Measurements from ENCODE around the gene BRPF1.

The BRPF1 gene

DNA sequence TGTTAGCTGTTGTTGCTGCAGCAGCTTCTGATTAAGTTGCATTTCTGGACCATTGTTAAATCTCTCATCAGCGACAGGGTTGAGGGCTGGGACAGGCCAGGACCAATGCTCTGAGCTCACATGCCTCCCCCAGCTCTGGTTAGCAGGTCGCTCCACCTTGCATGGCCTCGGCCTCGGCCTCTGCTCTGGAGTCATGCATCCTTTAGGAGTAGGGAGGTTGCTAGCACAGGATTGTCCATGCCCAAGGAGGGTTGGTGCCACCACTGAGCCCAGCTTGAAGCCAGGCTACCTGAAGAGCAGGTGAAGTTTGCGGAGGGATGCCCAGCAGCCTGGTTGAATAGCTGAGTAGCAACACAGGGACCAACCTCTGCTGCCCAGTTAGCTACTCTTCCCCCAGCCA lies 39.1 kb upstream of the BRPF1 start:
- Histone ChIP-seq H3K27me3 (ENCODE audit: low read length) (no peaks in the 10 kb centered on the region), H3K9ac (ENCODE audit: low read length) (no peak overlapping the region), H3K4me2 (ENCODE audit: low read depth, low read length, poor library complexity, severe bottlenecking) (no peak overlapping the region), H2AFZ (ENCODE audit: low read depth, low read length, severe bottlenecking) (no peak overlapping the region), H3K36me3 (ENCODE audit: low read length) (no peaks in the 10 kb centered on the region), H4K20me1 (ENCODE audit: low read depth, low read length) (no peaks in the 10 kb centered on the region), H3F3A (ENCODE audit: insufficient read depth) (no peaks in the 10 kb centered on the region), H3K9me3 (ENCODE audit: insufficient read depth, low read length) (no peaks in the 10 kb centered on the region), H3K27ac (ENCODE audit: low read depth, low read length) (no peak overlapping the region), H3K79me2 (ENCODE audit: insufficient read depth, low read length) (no peaks in the 10 kb centered on the region), H3K4me3 (ENCODE audit: insufficient read depth, low read length, poor library complexity, severe bottlenecking) (no peak overlapping the region), H3K9me2 (replicated peaks; ENCODE audit: insufficient read depth, low read length) (no peaks in the 10 kb centered on the region)
- TF ChIP-seq EZH2phosphoT487 (conservative IDR thresholded peaks at IDR 0.05; ENCODE audit: low read length), result no peak
- TF ChIP-seq, protein P1, sequence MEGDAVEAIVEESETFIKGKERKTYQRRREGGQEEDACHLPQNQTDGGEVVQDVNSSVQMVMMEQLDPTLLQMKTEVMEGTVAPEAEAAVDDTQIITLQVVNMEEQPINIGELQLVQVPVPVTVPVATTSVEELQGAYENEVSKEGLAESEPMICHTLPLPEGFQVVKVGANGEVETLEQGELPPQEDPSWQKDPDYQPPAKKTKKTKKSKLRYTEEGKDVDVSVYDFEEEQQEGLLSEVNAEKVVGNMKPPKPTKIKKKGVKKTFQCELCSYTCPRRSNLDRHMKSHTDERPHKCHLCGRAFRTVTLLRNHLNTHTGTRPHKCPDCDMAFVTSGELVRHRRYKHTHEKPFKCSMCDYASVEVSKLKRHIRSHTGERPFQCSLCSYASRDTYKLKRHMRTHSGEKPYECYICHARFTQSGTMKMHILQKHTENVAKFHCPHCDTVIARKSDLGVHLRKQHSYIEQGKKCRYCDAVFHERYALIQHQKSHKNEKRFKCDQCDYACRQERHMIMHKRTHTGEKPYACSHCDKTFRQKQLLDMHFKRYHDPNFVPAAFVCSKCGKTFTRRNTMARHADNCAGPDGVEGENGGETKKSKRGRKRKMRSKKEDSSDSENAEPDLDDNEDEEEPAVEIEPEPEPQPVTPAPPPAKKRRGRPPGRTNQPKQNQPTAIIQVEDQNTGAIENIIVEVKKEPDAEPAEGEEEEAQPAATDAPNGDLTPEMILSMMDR (IDR thresholded peaks at IDR 0.05; ENCODE audit: insufficient read depth, low read length, poor library complexity, severe bottlenecking), result no peak

DNA sequence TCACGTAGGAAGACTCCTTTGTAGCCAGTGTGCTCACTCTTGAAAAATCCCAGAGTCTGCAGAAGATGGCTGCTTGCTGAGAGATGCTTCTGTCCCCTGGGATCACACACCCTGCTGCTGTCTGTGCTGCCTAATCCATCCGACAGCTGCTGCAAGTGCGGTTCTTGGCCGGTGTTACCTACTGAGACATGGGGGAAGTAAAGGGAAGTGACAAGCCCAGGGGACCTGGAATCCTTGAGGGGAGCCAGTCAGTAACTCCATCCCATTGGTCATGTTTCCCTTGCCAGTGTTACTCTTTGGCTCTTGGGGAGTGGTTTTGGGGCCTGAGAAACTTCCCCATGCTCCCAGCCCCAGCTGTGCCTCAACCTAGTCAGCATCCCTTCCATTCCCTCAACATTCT lies 36.2 kb upstream of the BRPF1 start:
- TF ChIP-seq, protein P1 (IDR thresholded peaks at IDR 0.05; ENCODE audit: insufficient read depth, low read length, poor library complexity, severe bottlenecking), result no peak
- no peak for TF ChIP-seq EZH2phosphoT487 (conservative IDR thresholded peaks at IDR 0.05; ENCODE audit: low read length)
- H4K20me1 ChIP-seq (ENCODE audit: low read depth, low read length), result no peaks in the 10 kb centered on the region

DNA sequence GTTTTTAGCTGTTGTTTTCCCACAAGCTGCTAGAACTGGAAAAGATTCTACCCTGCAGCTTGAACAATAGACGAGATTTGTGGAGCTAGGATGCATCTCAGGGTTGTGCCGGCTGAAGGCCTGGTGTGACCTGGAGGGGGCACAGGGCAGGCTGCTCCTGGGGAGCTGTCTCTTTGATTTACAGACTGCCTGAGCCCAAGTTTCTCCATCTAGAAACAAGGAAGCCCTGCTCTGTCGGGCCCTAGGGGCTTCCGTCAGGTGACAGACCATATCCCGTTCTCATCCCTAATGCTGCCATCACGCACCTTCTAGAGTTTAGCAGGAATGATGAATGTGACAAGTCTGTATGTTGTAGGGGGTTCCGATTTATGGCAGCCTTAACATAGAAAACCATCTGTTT lies 35.8 kb upstream of the BRPF1 start:
- no peak for TF ChIP-seq EZH2phosphoT487 (conservative IDR thresholded peaks at IDR 0.05; ENCODE audit: low read length)
- TF ChIP-seq, protein P1 (IDR thresholded peaks at IDR 0.05; ENCODE audit: insufficient read depth, low read length, poor library complexity, severe bottlenecking), result no peak

More for the DNA sequence above, 36.2 kb upstream of the BRPF1 start:
- Histone ChIP-seq H2AFZ (ENCODE audit: low read depth, low read length, severe bottlenecking) (no peak overlapping the region), H3K9me2 (replicated peaks; ENCODE audit: insufficient read depth, low read length) (no peaks in the 10 kb centered on the region), H3K27ac (ENCODE audit: low read depth, low read length) (no peak overlapping the region), H3K79me2 (ENCODE audit: insufficient read depth, low read length) (no peaks in the 10 kb centered on the region), H3K36me3 (ENCODE audit: low read length) (no peaks in the 10 kb centered on the region), H3K9ac (ENCODE audit: low read length) (no peak overlapping the region), H3F3A (ENCODE audit: insufficient read depth) (no peaks in the 10 kb centered on the region), H3K27me3 (ENCODE audit: low read length) (no peaks in the 10 kb centered on the region), H3K4me3 (ENCODE audit: insufficient read depth, low read length, poor library complexity, severe bottlenecking) (no peak overlapping the region), H3K4me2 (ENCODE audit: low read depth, low read length, poor library complexity, severe bottlenecking) (no peak overlapping the region), H3K9me3 (ENCODE audit: insufficient read depth, low read length) (no peaks in the 10 kb centered on the region)

More for the DNA sequence above, 35.8 kb upstream of the BRPF1 start:
- no peaks in the 10 kb centered on the region for H3K36me3 ChIP-seq (ENCODE audit: low read length)
- no peaks in the 10 kb centered on the region for H3F3A ChIP-seq (ENCODE audit: insufficient read depth)
- no peaks in the 10 kb centered on the region for H3K9me2 ChIP-seq (replicated peaks; ENCODE audit: insufficient read depth, low read length)
- H3K27me3 ChIP-seq (ENCODE audit: low read length), result no peaks in the 10 kb centered on the region
- no peaks in the 10 kb centered on the region for H3K79me2 ChIP-seq (ENCODE audit: insufficient read depth, low read length)
- no peak overlapping the region for H3K9ac ChIP-seq (ENCODE audit: low read length)
- no peak overlapping the region for H3K4me2 ChIP-seq (ENCODE audit: low read depth, low read length, poor library complexity, severe bottlenecking)
- no peak overlapping the region for H3K4me3 ChIP-seq (ENCODE audit: insufficient read depth, low read length, poor library complexity, severe bottlenecking)
- no peak overlapping the region for H3K27ac ChIP-seq (ENCODE audit: low read depth, low read length)
- no peaks in the 10 kb centered on the region for H4K20me1 ChIP-seq (ENCODE audit: low read depth, low read length)
- H3K9me3 ChIP-seq (ENCODE audit: insufficient read depth, low read length), result no peaks in the 10 kb centered on the region
- H2AFZ ChIP-seq (ENCODE audit: low read depth, low read length, severe bottlenecking), result no peak overlapping the region
